ENCODE measurements around the gene SACM1L.
"Not testable (repeated sequence)": the region's sequence is repeated elsewhere in the genome, so short reads cannot be mapped to it uniquely, and the experiment has no call there.

The SACM1L gene

GRCh38 chr3:45691842-45692241, 2.6 kb downstream of the SACM1L start:
- DNase-seq (ENCODE audit: low spot score) = no peak

- no peak for DNase-seq (ENCODE audit: low spot score)
Observed at GRCh38 chr3:45692866-45693265, 3.7 kb downstream of the SACM1L start.

GRCh38 chr3:45693941-45694521, 4.8 kb downstream of the SACM1L start:
- no peak for DNase-seq (ENCODE audit: low spot score)

- DNase-seq (ENCODE audit: low spot score) = not testable (repeated sequence)
Observed at GRCh38 chr3:45695166-45695565, 6.0 kb downstream of the SACM1L start.

GRCh38 chr3:45700570-45701073, 11.4 kb downstream of the SACM1L start:
- DNase-seq (ENCODE audit: low spot score) = no peak

GRCh38 chr3:45701172-45701867, 12.1 kb downstream of the SACM1L start:
- DNase-seq (ENCODE audit: low spot score) = no peak

- no peak for DNase-seq (ENCODE audit: low spot score)
Observed at GRCh38 chr3:45704301-45704943, 15.2 kb downstream of the SACM1L start.

GRCh38 chr3:45705839-45706808, 16.9 kb downstream of the SACM1L start:
- no peak for DNase-seq (ENCODE audit: low spot score)

GRCh38 chr3:45711931-45712330, 22.7 kb downstream of the SACM1L start:
- DNase-seq (ENCODE audit: low spot score) = no peak

GRCh38 chr3:45712434-45713110, 23.4 kb downstream of the SACM1L start:
- DNase-seq (ENCODE audit: low spot score) = no peak

GRCh38 chr3:45715945-45716344, 26.7 kb downstream of the SACM1L start:
- no peak for DNase-seq (ENCODE audit: low spot score)

GRCh38 chr3:45716790-45717336, 27.7 kb downstream of the SACM1L start:
- no peak for DNase-seq (ENCODE audit: low spot score)

- DNase-seq (ENCODE audit: low spot score) = no peak
Observed at GRCh38 chr3:45719655-45720487, 30.7 kb downstream of the SACM1L start.

GRCh38 chr3:45724911-45725310, 35.7 kb downstream of the SACM1L start:
- no peak for DNase-seq (ENCODE audit: low spot score)

GRCh38 chr3:45729614-45730013, 40.4 kb downstream of the SACM1L start:
- DNase-seq (ENCODE audit: low spot score) = no peak

GRCh38 chr3:45730409-45731154, 41.4 kb downstream of the SACM1L start:
- no peak for DNase-seq (ENCODE audit: low spot score)

- no peak for DNase-seq (ENCODE audit: low spot score)
Observed at GRCh38 chr3:45736707-45737106, 47.5 kb downstream of the SACM1L start.

GRCh38 chr3:45737234-45737633, 48.0 kb downstream of the SACM1L start:
- no peak for DNase-seq (ENCODE audit: low spot score)

GRCh38 chr3:45739991-45740390, 50.8 kb downstream of the SACM1L start:
- DNase-seq (ENCODE audit: low spot score) = no peak

GRCh38 chr3:45741247-45741646, 52.1 kb downstream of the SACM1L start:
- DNase-seq (ENCODE audit: low spot score) = no peak

Data from D341Med (cell line).